Measurements from ENCODE around the gene ZMYM2.
"Not testable (repeated sequence)": the region's sequence is repeated elsewhere in the genome, so short reads cannot be mapped to it uniquely, and the experiment has no call there.

Gene ZMYM2

GRCh38 chr13:19982447-19983043 is 24.0 kb downstream of the ZMYM2 start:
- no peak for DNase-seq (ENCODE audit: low spot score)

GRCh38 chr13:19984430-19985218 is 26.1 kb downstream of the ZMYM2 start:
- peak; percentile 46 for DNase-seq (ENCODE audit: low spot score)

GRCh38 chr13:19985219-19985556 is 26.7 kb downstream of the ZMYM2 start:
- DNase-seq (ENCODE audit: low spot score) = no peak

- DNase-seq (ENCODE audit: low spot score) = no peak
Observed at GRCh38 chr13:19991531-19991930, 33.0 kb downstream of the ZMYM2 start.

GRCh38 chr13:19993024-19993423 is 34.5 kb downstream of the ZMYM2 start:
- DNase-seq (ENCODE audit: low spot score) = no peak

GRCh38 chr13:19998960-19999359 is 40.4 kb downstream of the ZMYM2 start:
- DNase-seq (ENCODE audit: low spot score) = no peak

- DNase-seq (ENCODE audit: low spot score) = no peak
Observed at GRCh38 chr13:20000062-20000552, 41.6 kb downstream of the ZMYM2 start.

DNA sequence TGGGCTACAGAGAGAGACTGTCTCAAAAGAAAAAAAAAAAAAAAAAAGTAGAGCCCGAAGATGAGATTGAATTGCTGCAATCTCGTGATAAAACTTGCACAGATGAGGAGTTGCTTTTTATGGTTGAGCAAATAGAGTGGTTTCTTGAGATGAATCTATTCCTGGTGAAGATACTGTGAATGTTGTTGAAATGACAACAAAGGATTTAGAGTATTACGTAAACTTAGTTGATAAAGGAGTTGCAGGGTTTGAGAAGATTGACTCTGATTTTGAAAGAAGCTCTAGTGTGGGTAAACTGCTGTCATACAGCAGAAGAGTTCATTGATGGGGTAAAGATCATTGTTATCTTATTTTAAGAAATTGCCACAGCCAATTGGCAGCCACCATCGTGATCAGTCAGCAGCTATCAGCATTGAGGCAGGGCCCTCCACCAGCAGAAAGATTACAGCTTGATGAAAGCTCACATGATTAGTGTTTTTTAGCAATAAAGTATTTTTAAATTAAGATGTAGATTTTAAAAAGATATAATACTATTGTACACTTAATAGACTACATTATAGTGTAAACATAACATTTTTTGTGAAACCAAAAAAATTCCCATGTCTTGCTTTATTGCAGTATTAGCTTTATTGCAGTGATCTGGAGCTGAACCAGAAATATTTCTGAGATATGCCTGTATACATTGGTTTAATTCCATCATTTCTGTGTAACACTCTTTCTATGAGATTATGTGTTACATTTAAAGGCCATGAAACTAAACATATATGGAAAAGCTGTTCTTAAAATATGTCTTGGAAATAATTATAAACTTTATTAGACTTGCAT is 43.1 kb downstream of the ZMYM2 start:
- no peak for DNase-seq (ENCODE audit: low spot score)

GRCh38 chr13:20002787-20003186 is 44.3 kb downstream of the ZMYM2 start:
- DNase-seq (ENCODE audit: low spot score) = no peak

GRCh38 chr13:20006206-20006605 is 47.7 kb downstream of the ZMYM2 start:
- no peak for DNase-seq (ENCODE audit: low spot score)

- no peak for DNase-seq (ENCODE audit: low spot score)
Observed at GRCh38 chr13:20015763-20016162, 57.2 kb downstream of the ZMYM2 start.

GRCh38 chr13:20016649-20017364 is 58.3 kb downstream of the ZMYM2 start:
- DNase-seq (ENCODE audit: low spot score) = no peak

DNA sequence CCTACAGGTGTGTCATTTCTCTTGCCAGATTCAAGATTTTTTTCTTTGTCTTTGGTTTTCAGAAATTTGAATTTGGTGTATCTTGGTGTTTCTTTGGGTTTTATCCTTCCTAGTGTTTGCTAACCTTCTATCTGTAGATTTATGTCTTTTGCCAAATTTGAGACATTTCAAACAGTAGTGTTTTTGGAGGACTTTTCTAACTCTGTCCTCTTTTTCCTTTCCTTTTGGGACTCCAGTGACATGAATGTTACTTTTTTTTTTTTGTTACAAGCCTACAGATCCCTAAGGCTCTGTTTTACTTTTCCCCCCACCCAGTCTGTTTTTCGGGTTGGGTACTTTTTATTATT is 58.8 kb downstream of the ZMYM2 start:
- DNase-seq (ENCODE audit: low spot score) = no peak

- DNase-seq (ENCODE audit: low spot score) = no peak
Observed at GRCh38 chr13:20019043-20019442, 60.5 kb downstream of the ZMYM2 start.

DNA sequence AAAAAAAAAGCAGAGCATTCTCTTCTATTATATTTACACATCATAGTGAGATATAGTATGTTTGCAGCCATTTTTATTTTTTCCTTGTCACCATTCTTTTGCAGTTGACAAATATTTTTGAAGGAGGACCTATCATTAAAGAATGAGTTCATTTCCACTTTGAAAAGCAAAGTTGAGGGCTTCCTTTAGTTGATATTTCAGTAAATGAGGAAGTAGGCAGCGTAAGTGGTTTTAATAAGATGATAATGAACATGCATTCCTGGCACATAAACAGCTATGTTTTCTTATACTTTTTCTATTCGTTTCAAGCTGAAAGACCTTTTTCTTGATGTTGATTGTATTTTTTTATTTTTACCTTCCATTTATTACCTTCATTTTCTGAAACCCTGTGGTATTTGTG is 66.2 kb downstream of the ZMYM2 start:
- no peak for DNase-seq (ENCODE audit: low spot score)

DNA sequence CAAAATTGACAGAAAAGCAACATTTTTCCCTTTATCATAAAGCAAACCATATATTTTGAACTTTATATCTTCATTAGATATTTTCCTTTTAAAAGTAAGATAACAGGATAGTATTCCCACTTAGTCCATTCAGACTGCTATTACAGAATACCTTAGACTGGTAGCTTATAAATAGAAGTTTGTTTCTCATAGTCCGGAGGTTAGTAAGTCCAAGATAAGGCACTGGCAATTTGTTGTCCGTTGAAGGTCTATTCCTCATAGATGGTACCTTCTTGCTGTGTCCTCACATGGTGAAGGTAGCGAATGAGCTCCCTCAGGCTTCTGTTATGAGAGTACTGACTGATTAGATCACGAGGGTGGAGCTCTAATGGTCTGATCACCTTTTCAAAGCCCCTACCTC is 70.4 kb downstream of the ZMYM2 start:
- DNase-seq (ENCODE audit: low spot score) = no peak

DNA sequence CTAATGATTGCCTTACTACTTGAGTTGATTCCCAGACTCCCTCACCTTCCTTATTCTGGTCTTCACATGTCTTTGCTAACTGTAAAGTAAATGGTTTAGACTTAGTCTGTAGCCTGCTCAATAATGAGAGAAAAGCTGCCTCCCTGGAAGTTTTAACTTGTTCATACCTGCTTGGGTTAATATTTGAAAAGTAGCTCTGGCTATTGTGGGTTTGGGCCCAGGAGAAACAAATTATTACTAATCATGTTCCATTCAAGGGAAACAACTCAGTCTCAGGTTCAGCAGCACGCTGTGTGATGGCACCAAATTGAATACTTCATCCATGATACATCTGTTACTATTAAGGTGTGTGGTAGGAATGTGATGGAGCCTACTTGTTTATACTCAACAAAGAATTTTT is 75.0 kb downstream of the ZMYM2 start:
- no peak for DNase-seq (ENCODE audit: low spot score)

- DNase-seq (ENCODE audit: low spot score) = no peak
Observed at GRCh38 chr13:20035130-20035529, 76.6 kb downstream of the ZMYM2 start.

DNA sequence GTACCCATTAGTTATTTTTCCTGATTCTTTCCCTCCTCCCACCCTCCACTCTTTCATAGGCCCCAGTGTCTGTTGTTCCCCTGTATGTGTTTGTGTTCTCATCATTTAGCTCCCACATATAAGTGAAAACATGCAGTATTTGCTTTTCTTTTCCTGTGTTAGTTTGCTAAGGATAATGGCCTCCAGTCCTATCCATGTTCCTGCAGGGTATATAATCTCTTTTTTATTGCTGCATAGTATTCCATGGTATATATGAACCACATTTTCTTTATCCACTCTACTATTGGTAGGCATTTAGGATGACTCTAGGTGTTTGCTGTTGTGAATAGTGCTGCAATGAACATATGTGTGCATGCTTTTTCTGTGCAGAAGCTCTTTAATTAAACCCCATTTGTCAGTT is 79.4 kb downstream of the ZMYM2 start:
- no peak for DNase-seq (ENCODE audit: low spot score)

DNA sequence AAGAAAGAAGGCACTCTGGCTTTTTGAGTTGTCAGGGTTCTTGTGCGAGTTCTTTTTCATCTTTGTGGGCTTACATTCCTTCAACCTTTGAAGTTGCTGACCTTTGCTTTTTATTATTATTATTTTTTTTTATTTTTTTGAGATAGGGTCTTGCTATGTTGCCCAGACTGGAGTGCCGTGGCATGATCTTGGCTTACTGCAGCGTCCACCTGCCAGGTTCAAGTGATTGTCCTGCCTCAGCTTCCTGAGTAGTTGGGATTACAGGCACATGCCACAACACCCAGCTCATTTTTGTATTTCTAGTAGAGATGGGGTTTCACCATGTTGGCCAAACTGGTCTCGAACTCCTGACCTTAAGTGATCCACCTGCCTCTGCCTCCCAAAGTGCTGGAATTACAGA is 84.1 kb downstream of the ZMYM2 start:
- not testable (repeated sequence) for DNase-seq (ENCODE audit: low spot score)

DNA sequence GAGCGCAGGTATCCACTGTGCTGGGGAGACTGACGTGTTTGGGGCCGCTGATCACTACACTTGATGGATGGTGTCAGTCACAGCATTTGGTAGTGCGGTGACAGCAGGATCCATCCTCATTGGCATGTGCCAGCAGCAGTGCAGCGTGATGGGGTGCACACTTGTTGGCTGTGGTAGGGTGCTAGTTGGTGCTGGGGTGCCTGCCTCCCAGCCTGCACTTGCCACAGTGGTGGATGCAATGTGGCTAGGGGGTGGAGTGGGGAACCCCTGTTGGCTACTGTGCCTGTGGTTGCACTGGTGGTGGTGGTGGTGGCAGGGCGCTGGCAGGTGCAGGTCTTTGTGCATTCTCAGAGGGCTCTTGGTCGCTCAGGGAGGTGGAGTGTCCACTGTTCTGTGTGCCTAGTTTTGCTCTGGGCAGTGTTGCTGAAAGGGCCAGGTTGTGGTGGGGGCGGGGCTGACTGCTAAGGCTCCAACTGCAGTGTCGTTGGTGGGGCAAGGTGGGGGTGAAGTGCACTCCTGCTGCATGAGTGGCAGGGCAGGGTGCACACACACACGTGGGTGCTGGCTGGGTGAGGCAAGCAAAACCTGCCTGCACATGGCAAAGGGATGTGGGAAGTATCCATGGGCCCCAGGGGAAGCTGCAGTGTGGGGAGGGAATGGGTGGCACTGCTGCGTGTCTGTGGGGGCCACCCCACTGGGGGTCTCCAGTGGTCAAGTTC is 84.8 kb downstream of the ZMYM2 start:
- no peak for DNase-seq (ENCODE audit: low spot score)

DNA sequence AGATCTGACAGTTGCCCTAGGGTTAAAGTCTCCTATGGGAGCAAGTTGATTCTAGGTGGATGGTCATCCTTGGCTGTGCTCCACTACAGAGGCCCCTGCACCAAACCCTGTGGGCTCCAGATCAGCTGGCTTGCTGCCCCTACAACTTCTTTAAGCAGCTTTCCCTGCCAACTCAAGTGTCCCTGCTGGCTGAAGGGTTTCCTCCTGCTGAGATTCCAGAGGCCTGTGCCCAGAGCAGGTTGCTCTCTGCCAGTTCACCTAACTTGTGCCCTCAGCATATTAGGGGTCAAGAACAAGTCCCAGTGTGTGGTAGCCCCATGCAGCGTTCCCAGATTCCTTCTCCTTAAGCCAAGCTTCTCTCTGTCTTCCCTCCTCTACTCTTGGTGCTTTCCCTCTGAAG is 85.6 kb downstream of the ZMYM2 start:
- no peak for DNase-seq (ENCODE audit: low spot score)

Measured in CD4-positive, alpha-beta T cell treated with Interleukin-15 for 4 hours (primary cell).